Measurements from ENCODE around the gene COQ10B.
A peak's percentile ranks its signal among the peaks of the same experiment; 100 is the strongest.
"Not testable (repeated sequence)": the region's sequence is repeated elsewhere in the genome, so short reads cannot be mapped to it uniquely, and the experiment has no call there.

The COQ10B gene

GRCh38 chr2:197433780-197434438 lies 19.4 kb upstream of the COQ10B start:
- Histone ChIP-seq H3K36me3 (ENCODE audit: control insufficient read depth, insufficient read depth, low read length) (no peaks in the 10 kb centered on the region), H3K4me1 (ENCODE audit: control insufficient read depth, insufficient read depth, low read length) (peaks cover 36% of the 10 kb centered on the region), H3K9me3 (ENCODE audit: control insufficient read depth, low read length) (no peaks in the 10 kb centered on the region), H3K9ac (ENCODE audit: low read length) (peak overlapping the region; percentile 99), H3K27me3 (ENCODE audit: control insufficient read depth, insufficient read depth, low read length) (no peaks in the 10 kb centered on the region), H3K4me3 (ENCODE audit: low read length) (peak overlapping the region; percentile 89)

GRCh38 chr2:197434541-197435513 lies 18.5 kb upstream of the COQ10B start, which contains the start of gene SF3B1:
SF3B1 (minus strand) TSS chr2:197435028; CDS start chr2:197434999, 29 bp downstream.
- Histone ChIP-seq H3K36me3 (ENCODE audit: control insufficient read depth, insufficient read depth, low read length) (no peaks in the 10 kb centered on the region), H3K27me3 (ENCODE audit: control insufficient read depth, insufficient read depth, low read length) (no peaks in the 10 kb centered on the region), H3K4me1 (ENCODE audit: control insufficient read depth, insufficient read depth, low read length) (peaks cover 36% of the 10 kb centered on the region), H3K4me3 (ENCODE audit: low read length) (peak within 1 kb of the TSS; percentile 89), H3K9ac (ENCODE audit: low read length) (peak within 1 kb of the TSS; percentile 99), H3K9me3 (ENCODE audit: control insufficient read depth, low read length) (no peaks in the 10 kb centered on the region)

- H3K4me3 ChIP-seq (ENCODE audit: low read length), result peak overlapping the region; percentile 88
- H3K9me3 ChIP-seq (ENCODE audit: control insufficient read depth, low read length), result no peaks in the 10 kb centered on the region
- peak overlapping the region; percentile 99 for H3K9ac ChIP-seq (ENCODE audit: low read length)
- H3K36me3 ChIP-seq (ENCODE audit: control insufficient read depth, insufficient read depth, low read length), result no peaks in the 10 kb centered on the region
- H3K4me1 ChIP-seq (ENCODE audit: control insufficient read depth, insufficient read depth, low read length), result peaks cover 32% of the 10 kb centered on the region
- no peaks in the 10 kb centered on the region for H3K27me3 ChIP-seq (ENCODE audit: control insufficient read depth, insufficient read depth, low read length)
Observed at GRCh38 chr2:197435598-197436420, 17.5 kb upstream of the COQ10B start.

- peaks cover 18% of the 10 kb centered on the region for H3K4me1 ChIP-seq (ENCODE audit: control insufficient read depth, insufficient read depth, low read length)
- no peak overlapping the region for H3K4me3 ChIP-seq (ENCODE audit: low read length)
- no peaks in the 10 kb centered on the region for H3K27me3 ChIP-seq (ENCODE audit: control insufficient read depth, insufficient read depth, low read length)
- H3K9me3 ChIP-seq (ENCODE audit: control insufficient read depth, low read length), result no peaks in the 10 kb centered on the region
- H3K36me3 ChIP-seq (ENCODE audit: control insufficient read depth, insufficient read depth, low read length), result no peaks in the 10 kb centered on the region
- H3K9ac ChIP-seq (ENCODE audit: low read length), result no peak overlapping the region
Observed at GRCh38 chr2:197437380-197437779, 16.0 kb upstream of the COQ10B start.

- H3K9ac ChIP-seq (ENCODE audit: low read length), result no peak overlapping the region
- H3K4me1 ChIP-seq (ENCODE audit: control insufficient read depth, insufficient read depth, low read length), result no peaks in the 10 kb centered on the region
- H3K36me3 ChIP-seq (ENCODE audit: control insufficient read depth, insufficient read depth, low read length), result no peaks in the 10 kb centered on the region
- no peaks in the 10 kb centered on the region for H3K27me3 ChIP-seq (ENCODE audit: control insufficient read depth, insufficient read depth, low read length)
- no peaks in the 10 kb centered on the region for H3K9me3 ChIP-seq (ENCODE audit: control insufficient read depth, low read length)
- no peak overlapping the region for H3K4me3 ChIP-seq (ENCODE audit: low read length)
Observed at GRCh38 chr2:197442857-197443256, 10.5 kb upstream of the COQ10B start.

GRCh38 chr2:197445746-197446145 lies 7.6 kb upstream of the COQ10B start:
- no peaks in the 10 kb centered on the region for H3K9me3 ChIP-seq (ENCODE audit: control insufficient read depth, low read length)
- H3K9ac ChIP-seq (ENCODE audit: low read length), result no peak overlapping the region
- no peaks in the 10 kb centered on the region for H3K27me3 ChIP-seq (ENCODE audit: control insufficient read depth, insufficient read depth, low read length)
- no peaks in the 10 kb centered on the region for H3K4me1 ChIP-seq (ENCODE audit: control insufficient read depth, insufficient read depth, low read length)
- no peaks in the 10 kb centered on the region for H3K36me3 ChIP-seq (ENCODE audit: control insufficient read depth, insufficient read depth, low read length)
- no peak overlapping the region for H3K4me3 ChIP-seq (ENCODE audit: low read length)

- Histone ChIP-seq H3K36me3 (ENCODE audit: control insufficient read depth, insufficient read depth, low read length) (no peaks in the 10 kb centered on the region), H3K4me1 (ENCODE audit: control insufficient read depth, insufficient read depth, low read length) (no peaks in the 10 kb centered on the region), H3K9ac (ENCODE audit: low read length) (no peak overlapping the region), H3K27me3 (ENCODE audit: control insufficient read depth, insufficient read depth, low read length) (no peaks in the 10 kb centered on the region), H3K9me3 (ENCODE audit: control insufficient read depth, low read length) (no peaks in the 10 kb centered on the region), H3K4me3 (ENCODE audit: low read length) (no peak overlapping the region)
Observed at GRCh38 chr2:197446844-197447243, 6.5 kb upstream of the COQ10B start.

GRCh38 chr2:197450465-197450864 lies 2.9 kb upstream of the COQ10B start:
- Histone ChIP-seq H3K27me3 (ENCODE audit: control insufficient read depth, insufficient read depth, low read length) (no peaks in the 10 kb centered on the region), H3K4me1 (ENCODE audit: control insufficient read depth, insufficient read depth, low read length) (peaks cover 5% of the 10 kb centered on the region), H3K36me3 (ENCODE audit: control insufficient read depth, insufficient read depth, low read length) (no peaks in the 10 kb centered on the region), H3K4me3 (ENCODE audit: low read length) (no peak overlapping the region), H3K9ac (ENCODE audit: low read length) (no peak overlapping the region), H3K9me3 (ENCODE audit: control insufficient read depth, low read length) (no peaks in the 10 kb centered on the region)

- H3K36me3 ChIP-seq (ENCODE audit: control insufficient read depth, insufficient read depth, low read length); H3K4me3 ChIP-seq (ENCODE audit: low read length); H3K27me3 ChIP-seq (ENCODE audit: control insufficient read depth, insufficient read depth, low read length); H3K4me1 ChIP-seq (ENCODE audit: control insufficient read depth, insufficient read depth, low read length); H3K9me3 ChIP-seq (ENCODE audit: control insufficient read depth, low read length); H3K9ac ChIP-seq (ENCODE audit: low read length): not testable (repeated sequence)
Observed at GRCh38 chr2:197450935-197451358, 2.4 kb upstream of the COQ10B start.

GRCh38 chr2:197452754-197453122 lies 614 bp upstream of the COQ10B start:
- Histone ChIP-seq H3K4me3 (ENCODE audit: low read length) (peak overlapping the region; percentile 47), H3K27me3 (ENCODE audit: control insufficient read depth, insufficient read depth, low read length) (no peaks in the 10 kb centered on the region), H3K4me1 (ENCODE audit: control insufficient read depth, insufficient read depth, low read length) (peaks cover 5% of the 10 kb centered on the region), H3K9me3 (ENCODE audit: control insufficient read depth, low read length) (no peaks in the 10 kb centered on the region), H3K36me3 (ENCODE audit: control insufficient read depth, insufficient read depth, low read length) (no peaks in the 10 kb centered on the region), H3K9ac (ENCODE audit: low read length) (peak overlapping the region; percentile 100)

- no peaks in the 10 kb centered on the region for H3K36me3 ChIP-seq (ENCODE audit: control insufficient read depth, insufficient read depth, low read length)
- H3K4me3 ChIP-seq (ENCODE audit: low read length), result peak overlapping the region; percentile 100
- peak overlapping the region; percentile 100 for H3K9ac ChIP-seq (ENCODE audit: low read length)
- H3K27me3 ChIP-seq (ENCODE audit: control insufficient read depth, insufficient read depth, low read length), result no peaks in the 10 kb centered on the region
- no peaks in the 10 kb centered on the region for H3K9me3 ChIP-seq (ENCODE audit: control insufficient read depth, low read length)
- H3K4me1 ChIP-seq (ENCODE audit: control insufficient read depth, insufficient read depth, low read length), result peaks cover 5% of the 10 kb centered on the region
Observed at GRCh38 chr2:197453914-197454398, 604 bp downstream of the COQ10B start.

All from mucosa of stomach (tissue), 1 donor.